ENCODE measurements around the gene RGS5. TPM values are rescaled to one million over a fixed set of nuclear protein-coding genes. Genes with fewer than 3 reads are reported as not detected.

The RGS5 gene
- total RNA-seq, 1 experiment from 2014 or later: 4.6 TPM

GRCh38 chr1:163172596-163172995 is 30.1 kb downstream of the RGS5 start:
- DNase-seq (ENCODE audit: low read depth, low spot score): no peak
- H3K27me3 ChIP-seq (ENCODE audit: insufficient read depth, low read length): no peaks in the 10 kb centered on the region
- no peak overlapping the region for H3K27ac ChIP-seq (ENCODE audit: low read depth, low read length)
- H3K9me2 ChIP-seq (ENCODE audit: insufficient read depth): no peaks in the 10 kb centered on the region
- no peaks in the 10 kb centered on the region for H3K79me2 ChIP-seq (ENCODE audit: insufficient read depth, low read length)
- no peak for ATAC-seq
- no TSS peak for BruUV-seq (replicated peaks)
- no peak overlapping the region for H3K4me3 ChIP-seq (replicated peaks in 1 of 2; ENCODE audit: low read depth in 1 of 2, low read length in 2 of 2)
- H4K20me1 ChIP-seq (ENCODE audit: insufficient read depth): no peaks in the 10 kb centered on the region
- H3K4me2 ChIP-seq (ENCODE audit: low read length): no peak overlapping the region
- ChIA-PET POLR2A (no interaction called here), CTCF (interaction anchor here (0.7 kb wide), 1 partner anchor 294 kb away, joined by 4 read pairs; no protein-coding TSS in a partner anchor), RAD21 (ENCODE audit: low non-redundant PET in 1 of 2, low total read pairs in 2 of 2, uncharacterized antibody in 2 of 2, unreplicated experiment in 2 of 2) (no interaction called here)
- no peak overlapping the region for H2AFZ ChIP-seq (ENCODE audit: low read depth, low read length, poor library complexity, severe bottlenecking)
- H3K4me1 ChIP-seq (ENCODE audit: control insufficient read depth in 1 of 2, insufficient read depth in 2 of 2, low read length in 2 of 2): peaks cover 10 to 11% of the 10 kb centered on the region in 2 experiments
- TF ChIP-seq ZNF274 (IDR thresholded peaks at IDR 0.05; ENCODE audit: low read depth, low read length) (no peak), SIN3A (IDR thresholded peaks at IDR 0.05; ENCODE audit: low read depth) (no peak), JUND (IDR thresholded peaks at IDR 0.05) (no peak), EGR1 (IDR thresholded peaks at IDR 0.05; ENCODE audit: low read depth) (no peak), POLR2A (IDR thresholded peaks at IDR 0.05; ENCODE audit: borderline replicate concordance, extremely low read depth, insufficient read depth, insufficient read length) (no peak), MAX (IDR thresholded peaks at IDR 0.05) (no peak), YY1 (IDR thresholded peaks at IDR 0.05; ENCODE audit: extremely low read depth, insufficient replicate concordance, low read depth, low read length) (no peak), ZBTB33 (IDR thresholded peaks at IDR 0.05; ENCODE audit: extremely low read depth, insufficient replicate concordance, low read length) (no peak), REST (IDR thresholded peaks at IDR 0.05; ENCODE audit: low read depth) (no peak), TCF7L2 (IDR thresholded peaks at IDR 0.05; ENCODE audit: borderline replicate concordance, extremely low read depth, insufficient read depth, insufficient read length) (no peak), SRF (IDR thresholded peaks at IDR 0.05; ENCODE audit: low read depth) (no peak), ELF1 (IDR thresholded peaks at IDR 0.05; ENCODE audit: borderline replicate concordance, low read depth) (no peak), SP1 (IDR thresholded peaks at IDR 0.05; ENCODE audit: low read depth) (no peak)
- intact Hi-C loops (cut with micrococcal nuclease): loop anchor here (5.0 kb wide), 1 partner anchor 145 kb away; no protein-coding TSS in a partner anchor
- H3K9ac ChIP-seq (ENCODE audit: low read length): no peak overlapping the region
- H3K9me3 ChIP-seq (ENCODE audit: control insufficient read depth in 1 of 2, insufficient read depth in 1 of 2, low read depth in 1 of 2, low read length in 2 of 2): no peaks in the 10 kb centered on the region
- no peaks in the 10 kb centered on the region for H3K36me3 ChIP-seq (ENCODE audit: control insufficient read depth in 1 of 2, insufficient read depth in 2 of 2, low read length in 2 of 2)

Measured in HCT116 (cell line).